ENCODE data around the gene TDRD9.

TDRD9 gene

DNA sequence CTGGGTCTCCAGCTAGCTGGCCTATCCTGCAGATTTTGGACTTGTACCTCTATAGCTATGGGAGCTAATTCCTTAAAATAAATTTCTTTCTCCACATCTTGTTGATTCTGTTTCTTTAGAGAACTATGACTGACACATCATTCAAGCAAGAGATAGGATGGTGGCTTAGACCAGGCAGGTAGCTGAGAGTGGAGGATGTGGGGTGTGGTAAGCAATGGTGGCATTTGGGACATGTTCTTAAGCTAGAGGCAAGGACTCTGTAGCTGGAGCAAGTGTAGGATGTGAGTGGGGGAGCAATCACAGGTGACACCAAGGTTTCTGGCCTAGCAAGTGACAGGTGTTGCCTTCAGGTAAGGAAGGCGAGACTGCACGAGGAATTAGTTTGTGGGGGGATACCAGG is 6.8 kb downstream of the TDRD9 start:
- TF ChIP-seq, protein P1, sequence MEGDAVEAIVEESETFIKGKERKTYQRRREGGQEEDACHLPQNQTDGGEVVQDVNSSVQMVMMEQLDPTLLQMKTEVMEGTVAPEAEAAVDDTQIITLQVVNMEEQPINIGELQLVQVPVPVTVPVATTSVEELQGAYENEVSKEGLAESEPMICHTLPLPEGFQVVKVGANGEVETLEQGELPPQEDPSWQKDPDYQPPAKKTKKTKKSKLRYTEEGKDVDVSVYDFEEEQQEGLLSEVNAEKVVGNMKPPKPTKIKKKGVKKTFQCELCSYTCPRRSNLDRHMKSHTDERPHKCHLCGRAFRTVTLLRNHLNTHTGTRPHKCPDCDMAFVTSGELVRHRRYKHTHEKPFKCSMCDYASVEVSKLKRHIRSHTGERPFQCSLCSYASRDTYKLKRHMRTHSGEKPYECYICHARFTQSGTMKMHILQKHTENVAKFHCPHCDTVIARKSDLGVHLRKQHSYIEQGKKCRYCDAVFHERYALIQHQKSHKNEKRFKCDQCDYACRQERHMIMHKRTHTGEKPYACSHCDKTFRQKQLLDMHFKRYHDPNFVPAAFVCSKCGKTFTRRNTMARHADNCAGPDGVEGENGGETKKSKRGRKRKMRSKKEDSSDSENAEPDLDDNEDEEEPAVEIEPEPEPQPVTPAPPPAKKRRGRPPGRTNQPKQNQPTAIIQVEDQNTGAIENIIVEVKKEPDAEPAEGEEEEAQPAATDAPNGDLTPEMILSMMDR (IDR thresholded peaks at IDR 0.05; ENCODE audit: extremely low read depth, insufficient read depth, missing control alignments): no peak
- no peak for DNase-seq (ENCODE audit: low spot score)
- in situ Hi-C loops (cut with MboI; ENCODE audit: low pct_unique_long_range_greater_than_20kb, low sequenced_read_pairs, unreplicated experiment): no loop called here

DNA sequence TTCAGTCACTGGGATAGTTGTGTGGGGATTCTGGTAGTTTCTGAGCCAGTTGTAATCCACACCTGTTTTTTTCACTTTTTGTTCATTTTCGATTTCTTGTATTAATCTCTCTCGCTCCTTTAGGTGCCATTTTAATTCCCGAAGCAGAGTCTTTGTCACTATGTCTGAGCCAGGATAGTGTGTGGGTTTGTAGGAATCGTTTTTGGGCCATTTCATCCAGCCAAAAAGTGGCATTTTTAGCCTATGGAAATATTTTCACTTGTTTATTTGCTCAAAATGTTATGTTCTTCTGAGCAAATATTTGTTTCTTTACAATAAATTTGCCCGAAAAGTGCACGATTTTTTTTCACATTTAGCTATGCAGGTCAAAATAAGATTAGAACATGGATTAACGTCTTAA is 13.2 kb downstream of the TDRD9 start:
- DNase-seq (ENCODE audit: low spot score): no peak
- TF ChIP-seq, protein P1 (IDR thresholded peaks at IDR 0.05; ENCODE audit: extremely low read depth, insufficient read depth, missing control alignments): no peak
- in situ Hi-C loops (cut with MboI; ENCODE audit: low pct_unique_long_range_greater_than_20kb, low sequenced_read_pairs, unreplicated experiment): no loop called here

DNA sequence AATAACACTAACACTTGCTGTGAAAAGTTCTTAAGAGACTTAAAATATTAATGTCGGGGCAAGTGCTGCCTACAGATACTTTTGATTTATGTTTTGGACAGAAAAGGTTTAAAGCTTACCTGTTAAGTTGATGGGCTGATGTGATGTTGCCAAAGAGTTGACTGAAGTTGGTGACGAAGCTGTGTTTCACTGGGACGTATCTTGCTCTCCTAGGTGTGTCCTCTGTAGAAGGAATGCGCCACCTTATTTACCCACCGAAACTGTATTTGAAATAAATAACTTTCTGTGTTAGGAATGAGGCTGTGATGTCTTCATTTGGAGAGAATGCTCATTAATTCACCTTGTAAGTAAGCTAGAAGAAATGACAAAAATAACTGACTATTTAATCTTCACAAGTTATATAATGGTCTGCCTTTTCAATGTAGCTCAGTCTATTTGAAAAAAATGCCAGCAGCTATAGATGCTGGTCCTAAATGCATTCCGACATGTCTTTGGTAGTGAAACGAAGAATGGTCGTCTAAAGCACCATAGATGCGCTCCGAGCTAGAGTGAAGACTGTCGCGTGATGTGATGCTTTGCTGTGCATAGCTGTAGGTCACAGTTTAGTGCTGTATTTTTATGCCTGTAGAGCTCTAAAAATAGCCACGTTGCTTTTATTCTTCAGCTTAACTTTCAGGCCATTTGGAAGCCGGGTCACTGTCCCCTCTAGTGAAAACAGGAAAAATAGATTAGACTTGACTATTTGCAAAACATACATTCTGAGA is 13.9 kb downstream of the TDRD9 start, which contains the start of gene RD3L:
Gene RD3L (minus strand): TSS at position 557 of the 764 bp plus-strand sequence. CDS start 834 bp downstream, outside the sequence.
- DNase-seq (ENCODE audit: low spot score): no peak
- in situ Hi-C loops (cut with MboI; ENCODE audit: low pct_unique_long_range_greater_than_20kb, low sequenced_read_pairs, unreplicated experiment): no loop called here
- TF ChIP-seq, protein P1 (IDR thresholded peaks at IDR 0.05; ENCODE audit: extremely low read depth, insufficient read depth, missing control alignments): no peak

DNA sequence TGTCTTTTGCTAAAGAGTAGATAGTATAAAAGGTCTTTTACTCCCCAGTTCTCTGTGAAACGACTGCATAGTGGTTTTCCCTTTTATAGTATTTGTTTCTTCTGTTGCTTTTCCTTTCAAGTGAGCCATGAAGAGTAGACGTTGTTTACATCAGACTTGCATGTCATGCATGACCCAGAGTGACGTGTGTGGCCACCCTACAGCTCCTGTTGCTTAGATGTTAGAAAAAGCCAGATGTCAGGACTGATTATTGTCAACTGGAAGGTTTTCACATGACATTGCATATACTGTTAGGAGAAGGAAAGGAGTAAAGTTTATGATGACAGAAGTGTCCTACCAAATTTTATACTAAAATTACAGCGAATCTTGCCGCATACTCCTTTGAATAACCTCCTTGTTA is 15.4 kb downstream of the TDRD9 start:
- TF ChIP-seq, protein P1 (IDR thresholded peaks at IDR 0.05; ENCODE audit: extremely low read depth, insufficient read depth, missing control alignments): no peak
- no peak for DNase-seq (ENCODE audit: low spot score)
- in situ Hi-C loops (cut with MboI; ENCODE audit: low pct_unique_long_range_greater_than_20kb, low sequenced_read_pairs, unreplicated experiment): no loop called here

DNA sequence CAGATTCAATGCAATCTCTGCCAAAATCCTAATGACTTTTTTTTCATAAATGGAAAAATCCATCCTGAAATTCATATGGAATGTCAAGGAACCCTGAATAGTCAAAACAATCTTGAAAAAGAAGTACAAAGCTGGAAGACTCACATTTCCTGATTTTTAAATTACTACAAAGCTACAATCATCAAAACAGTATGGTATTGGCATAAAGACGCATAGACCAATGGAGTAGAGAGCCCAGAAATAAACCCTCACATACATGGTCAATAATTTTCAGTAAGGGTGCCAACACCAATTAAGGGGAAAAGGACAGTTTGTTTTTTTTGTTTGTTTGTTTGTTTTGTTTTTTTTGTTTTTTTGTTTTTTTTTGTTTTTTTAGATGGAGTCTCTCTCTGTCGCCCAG is 18.7 kb downstream of the TDRD9 start:
- DNase-seq (ENCODE audit: low spot score): no peak
- TF ChIP-seq, protein P1 (IDR thresholded peaks at IDR 0.05; ENCODE audit: extremely low read depth, insufficient read depth, missing control alignments): no peak
- in situ Hi-C loops (cut with MboI; ENCODE audit: low pct_unique_long_range_greater_than_20kb, low sequenced_read_pairs, unreplicated experiment): no loop called here

DNA sequence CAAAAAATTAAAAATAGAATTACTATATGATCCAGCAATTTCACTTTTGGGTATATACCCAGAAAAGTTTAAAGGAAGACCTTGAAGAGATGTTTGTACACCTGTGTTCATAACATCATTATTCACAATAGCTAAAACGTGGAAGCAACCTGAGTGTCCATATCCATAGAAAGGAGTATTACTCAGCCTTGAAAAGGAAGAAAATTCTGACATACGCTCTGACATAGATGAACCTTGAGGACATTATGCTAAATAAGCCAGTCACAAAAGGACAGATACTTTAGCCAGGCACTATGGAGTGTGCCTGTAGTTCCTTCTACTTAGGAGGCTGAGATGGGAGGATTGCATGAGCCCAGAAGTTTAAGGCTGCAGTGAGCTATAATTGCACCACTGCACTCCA is 20.2 kb downstream of the TDRD9 start:
- TF ChIP-seq, protein P1 (IDR thresholded peaks at IDR 0.05; ENCODE audit: extremely low read depth, insufficient read depth, missing control alignments): no peak
- in situ Hi-C loops (cut with MboI; ENCODE audit: low pct_unique_long_range_greater_than_20kb, low sequenced_read_pairs, unreplicated experiment): no loop called here
- no peak for DNase-seq (ENCODE audit: low spot score)
